ENCODE results near the gene PNKP.

GRCh38 chr19:49829721-49830120, 37.7 kb downstream of the PNKP start:
- no peak for TF ChIP-seq ZNF384 (IDR thresholded peaks at IDR 0.05)
- no peak for TF ChIP-seq ELF4 (IDR thresholded peaks at IDR 0.05)
- TF ChIP-seq SP1 (IDR thresholded peaks at IDR 0.05) = no peak
- no peak for TF ChIP-seq FOXA1 (IDR thresholded peaks at IDR 0.05)
- no peak for TF ChIP-seq FOXK2 (IDR thresholded peaks at IDR 0.05)
- no peak for TF ChIP-seq ARNT (IDR thresholded peaks at IDR 0.05)
- TF ChIP-seq L3MBTL2 (conservative IDR thresholded peaks at IDR 0.05) = no peak
- TF ChIP-seq FOXM1 (IDR thresholded peaks at IDR 0.05; ENCODE audit: borderline replicate concordance) = no peak
- no peak for TF ChIP-seq BHLHE40 (IDR thresholded peaks at IDR 0.05; ENCODE audit: borderline replicate concordance)
- TF ChIP-seq, protein P1, sequence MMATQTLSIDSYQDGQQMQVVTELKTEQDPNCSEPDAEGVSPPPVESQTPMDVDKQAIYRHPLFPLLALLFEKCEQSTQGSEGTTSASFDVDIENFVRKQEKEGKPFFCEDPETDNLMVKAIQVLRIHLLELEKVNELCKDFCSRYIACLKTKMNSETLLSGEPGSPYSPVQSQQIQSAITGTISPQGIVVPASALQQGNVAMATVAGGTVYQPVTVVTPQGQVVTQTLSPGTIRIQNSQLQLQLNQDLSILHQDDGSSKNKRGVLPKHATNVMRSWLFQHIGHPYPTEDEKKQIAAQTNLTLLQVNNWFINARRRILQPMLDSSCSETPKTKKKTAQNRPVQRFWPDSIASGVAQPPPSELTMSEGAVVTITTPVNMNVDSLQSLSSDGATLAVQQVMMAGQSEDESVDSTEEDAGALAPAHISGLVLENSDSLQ (IDR thresholded peaks at IDR 0.05) = no peak
- no peak for TF ChIP-seq TARDBP (IDR thresholded peaks at IDR 0.05)

Data from HEK293T (cell line).